ENCODE results near the gene TJP3.

Gene TJP3

DNA sequence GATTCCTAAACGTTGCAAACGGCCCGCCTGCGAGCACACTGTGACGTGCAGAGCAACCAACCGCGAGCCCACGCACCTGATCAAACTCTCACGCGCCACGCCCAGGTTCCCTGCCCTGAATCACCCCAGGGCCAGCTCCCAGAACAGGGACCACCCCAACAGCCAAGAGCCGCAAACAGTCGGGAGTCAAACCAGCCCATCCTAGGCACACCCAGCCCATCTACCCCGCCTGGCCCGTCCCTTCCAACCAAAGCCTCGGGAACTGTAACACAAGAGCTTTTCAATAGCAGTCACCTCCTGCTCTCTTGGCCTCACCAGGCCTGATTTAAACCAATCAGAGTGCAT lies 16.8 kb upstream of the TJP3 start:
- ChIA-PET CTCF (interaction anchor here (1.3 kb wide), 1 partner anchor 8 kb away, joined by 8 read pairs; the partner anchor contains the start of gene PIP5K1C), POLR2A (ENCODE audit: low non-redundant PET) (no interaction called here)
- DNase-seq (ENCODE audit: low spot score) = no peak
- no peak overlapping the region for H3K27ac ChIP-seq
- TF ChIP-seq CTCF (conservative IDR thresholded peaks at IDR 0.05; ENCODE audit: low read depth) = no peak

GRCh38 chr19:3691726-3692125 lies 16.5 kb upstream of the TJP3 start:
- ChIA-PET CTCF (interaction anchor here (0.8 kb wide), 1 partner anchor 8 kb away, joined by 4 read pairs; the partner anchor contains the start of gene PIP5K1C), POLR2A (ENCODE audit: low non-redundant PET) (no interaction called here)
- TF ChIP-seq CTCF (conservative IDR thresholded peaks at IDR 0.05; ENCODE audit: low read depth) = no peak
- DNase-seq (ENCODE audit: low spot score) = no peak
- H3K27ac ChIP-seq = no peak overlapping the region

DNA sequence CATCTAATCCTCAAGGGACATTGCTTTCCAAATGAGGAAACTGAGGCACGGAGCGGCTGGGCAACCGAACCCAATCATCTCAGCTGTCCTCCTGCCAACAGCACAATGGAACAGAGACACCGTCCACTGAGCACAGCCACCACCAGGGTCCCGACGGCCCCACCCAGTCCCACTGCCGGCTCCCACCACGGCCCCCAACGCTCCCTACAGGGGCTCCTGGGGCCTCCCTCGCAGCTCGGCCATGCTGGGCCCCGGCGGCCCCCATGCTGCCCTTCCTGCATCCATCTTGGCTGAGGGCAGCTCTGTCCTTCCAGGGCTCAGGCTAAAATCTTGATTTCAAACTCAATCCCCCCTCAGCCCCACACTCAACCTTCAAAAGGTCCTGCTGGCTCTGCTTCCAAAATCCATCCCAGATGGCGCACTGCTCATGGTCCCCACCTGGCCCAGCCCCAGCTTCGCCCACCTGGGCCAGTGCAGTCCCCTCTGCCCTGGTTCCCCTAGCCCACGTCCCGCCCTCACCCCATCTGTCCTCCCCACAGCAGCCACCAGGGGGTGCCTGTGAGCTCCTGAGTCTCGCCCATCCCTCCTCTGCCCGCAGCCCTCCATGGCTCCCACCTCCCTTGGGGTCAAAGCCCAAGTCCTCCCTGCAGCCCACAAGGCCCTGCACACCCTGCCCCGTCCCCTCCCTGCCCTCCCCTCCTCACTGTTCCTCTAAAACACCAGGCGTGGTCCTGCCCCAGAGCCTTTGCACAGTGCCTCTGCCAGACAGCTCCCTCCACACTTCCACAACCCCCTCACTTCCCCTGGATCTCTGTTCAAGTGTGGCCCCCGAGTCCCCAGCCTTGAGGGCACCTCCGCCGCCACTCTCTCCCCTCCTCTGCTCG lies 15.8 kb upstream of the TJP3 start:
- DNase-seq (ENCODE audit: low spot score) = no peak
- no peak overlapping the region for H3K27ac ChIP-seq
- ChIA-PET CTCF (interaction anchor here (0.6 to 0.8 kb wide), 2 partner anchors 8 to 476 kb away, joined by 3 to 4 read pairs; partner anchors contain the start of gene PIP5K1C), POLR2A (ENCODE audit: low non-redundant PET) (no interaction called here)
- TF ChIP-seq CTCF (conservative IDR thresholded peaks at IDR 0.05; ENCODE audit: low read depth) = peak; percentile 54

DNA sequence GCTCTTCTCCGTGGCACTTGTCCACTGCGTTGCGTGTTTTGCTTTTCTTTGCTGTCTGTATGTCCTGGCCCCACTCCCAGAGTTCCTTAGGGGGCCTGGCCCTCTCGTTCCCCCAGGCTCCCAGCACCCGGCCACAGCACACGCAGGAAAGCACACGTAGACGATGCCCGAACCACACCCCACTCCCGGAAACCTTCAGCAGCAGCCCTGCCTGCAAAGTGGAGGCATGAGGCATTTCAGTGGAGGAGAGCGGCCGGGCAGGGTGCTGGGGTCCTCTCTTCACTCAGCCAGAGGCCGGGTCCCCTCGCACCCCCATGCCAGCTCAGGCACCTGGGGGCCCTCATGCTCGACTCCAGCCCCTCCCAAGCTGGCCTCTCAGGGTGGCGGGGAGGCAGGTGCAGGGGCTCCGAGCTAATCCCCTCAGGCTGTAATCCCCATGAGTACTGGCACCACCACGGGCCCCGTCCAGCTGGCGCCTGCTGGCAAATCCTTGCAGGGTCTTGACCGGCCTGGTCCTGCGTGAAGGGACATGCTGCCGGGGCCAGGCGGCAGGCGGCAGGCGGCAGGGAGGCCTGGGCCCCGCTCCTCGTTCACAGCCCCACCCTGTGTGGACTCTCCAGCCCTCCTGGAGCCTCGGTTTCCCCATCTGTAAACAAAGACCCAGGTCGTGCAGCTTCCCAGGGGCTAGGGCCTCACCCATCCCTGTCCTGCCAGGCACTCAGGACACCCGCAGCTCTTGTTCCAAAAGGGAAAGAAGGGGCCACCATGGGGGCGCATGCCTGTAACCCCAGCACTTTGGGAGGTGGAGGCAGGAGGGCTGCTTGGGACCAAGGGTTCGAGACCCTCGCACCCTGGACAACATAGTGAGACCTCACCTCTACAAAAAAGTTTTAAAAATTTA lies 14.9 kb upstream of the TJP3 start:
- TF ChIP-seq CTCF (conservative IDR thresholded peaks at IDR 0.05; ENCODE audit: low read depth) = no peak
- H3K27ac ChIP-seq = peak overlapping the region; percentile 7; the same call in 1 of the 2 replicates
- POLR2A ChIA-PET (ENCODE audit: low non-redundant PET) = no interaction called here
- DNase-seq (ENCODE audit: low spot score) = no peak
- CTCF ChIA-PET = interaction anchor here (0.6 to 0.7 kb wide), 2 partner anchors 43 to 475 kb away, joined by 3 to 6 read pairs; no protein-coding TSS in a partner anchor

DNA sequence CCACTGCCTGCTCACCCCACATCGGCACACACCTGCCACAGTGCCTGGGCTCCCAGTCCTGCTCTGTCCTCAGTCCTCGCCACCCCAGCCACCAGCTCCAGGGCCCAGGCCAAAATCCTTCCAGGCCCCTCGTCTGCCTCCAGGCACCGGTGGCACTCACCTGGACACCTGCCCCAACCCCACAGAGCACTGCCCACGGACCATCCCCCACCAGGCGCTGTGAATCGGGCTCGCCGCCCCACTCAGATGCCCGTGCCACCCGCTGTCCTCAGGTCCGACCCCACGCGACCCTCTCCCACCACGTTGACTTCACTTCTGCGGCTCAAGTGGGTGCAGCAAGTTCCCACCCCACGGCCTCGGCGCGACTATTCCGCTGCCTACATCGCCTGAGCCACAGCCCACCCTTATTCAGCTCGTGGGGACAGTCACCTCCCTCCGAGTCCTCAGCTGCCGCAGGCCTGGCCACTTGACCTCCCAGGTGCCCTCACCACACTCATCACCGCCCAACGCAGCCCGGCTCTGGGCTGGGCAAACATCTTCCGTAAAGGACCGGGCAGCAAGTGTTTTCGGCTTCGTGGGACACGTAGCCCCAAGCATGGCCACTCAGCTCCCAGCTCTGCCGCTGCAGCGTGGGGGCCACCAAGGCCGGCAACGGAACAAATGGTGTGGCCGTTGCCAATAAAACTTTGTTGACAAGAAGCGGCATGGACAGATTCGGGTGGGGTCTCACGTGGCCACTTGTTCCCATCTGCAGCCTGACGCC lies 13.6 kb upstream of the TJP3 start:
- POLR2A ChIA-PET (ENCODE audit: low non-redundant PET) = no interaction called here
- no peak overlapping the region for H3K27ac ChIP-seq
- DNase-seq (ENCODE audit: low spot score) = no peak
- CTCF ChIA-PET = no interaction called here
- no peak for TF ChIP-seq CTCF (conservative IDR thresholded peaks at IDR 0.05; ENCODE audit: low read depth)
